GM12873 (cell line): ENCODE results near the gene CLASP1.

Experiments used
- CTCF ChIP-seq: IDR thresholded peaks from 2 replicates; pipeline ENCODE4 v1.5.1; 2012; ENCODE audit warnings: low read depth, mild to moderate bottlenecking, moderate library complexity, low read length, control low read depth; ENCODE audit not compliant: insufficient read depth; ENCODE audit errors: missing control alignments

Gene CLASP1

GRCh38 chr2:121388371-121388770, 260.9 kb downstream of the CLASP1 start:
- TF ChIP-seq CTCF: no peak

DNA sequence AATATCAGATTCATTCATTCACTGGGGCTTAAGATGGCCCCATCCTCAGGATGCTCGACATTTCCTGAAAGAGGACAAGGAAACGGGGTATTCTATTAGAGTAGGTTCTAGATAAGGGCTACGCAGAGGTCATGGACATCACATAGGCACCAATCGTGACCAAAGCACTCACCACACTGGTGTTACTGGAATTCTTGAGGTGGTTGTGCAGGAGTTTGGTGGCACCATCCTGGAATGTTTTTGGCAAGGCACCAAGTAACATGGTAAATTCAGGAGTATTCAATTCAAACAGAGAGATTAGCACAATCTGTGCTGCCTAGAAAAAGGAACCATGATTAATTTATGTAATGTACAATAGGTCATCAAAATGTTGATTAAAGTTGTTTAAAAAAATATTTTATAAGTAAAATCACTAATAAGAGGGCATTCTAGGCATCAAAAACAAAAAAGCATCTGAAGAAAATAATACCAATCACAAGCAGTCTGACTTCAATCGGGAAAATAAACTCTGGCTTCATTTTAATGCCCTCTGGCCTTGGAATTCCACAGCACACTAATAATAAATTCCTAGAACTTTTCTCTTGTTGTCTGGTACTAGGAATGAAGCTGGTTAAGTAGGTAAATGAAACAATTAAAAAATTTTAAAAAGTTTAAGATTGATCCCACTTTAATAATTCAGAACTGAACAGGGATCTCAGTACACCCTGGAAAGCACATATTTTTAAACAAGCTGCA, 261.5 kb downstream of the CLASP1 start:
- TF ChIP-seq CTCF: no peak

DNA sequence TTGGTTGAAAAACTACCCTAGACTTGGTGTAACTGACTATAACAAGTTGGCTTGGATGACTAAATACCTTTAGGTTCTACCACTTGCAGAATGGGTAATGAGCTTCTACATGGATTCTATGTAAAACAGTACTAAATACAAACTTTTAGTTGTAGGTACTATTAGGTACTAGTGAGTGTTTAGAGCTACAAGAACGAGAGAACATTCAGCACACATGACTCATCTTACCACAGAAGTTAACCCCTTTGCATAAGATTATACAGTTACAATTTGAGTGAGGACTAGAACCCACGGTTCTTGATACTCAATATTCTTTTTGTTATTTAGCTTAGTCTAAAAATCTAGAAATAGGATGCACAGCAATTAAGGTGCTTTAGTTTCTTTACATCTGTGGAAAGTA, 262.6 kb downstream of the CLASP1 start:
- TF ChIP-seq CTCF: no peak

DNA sequence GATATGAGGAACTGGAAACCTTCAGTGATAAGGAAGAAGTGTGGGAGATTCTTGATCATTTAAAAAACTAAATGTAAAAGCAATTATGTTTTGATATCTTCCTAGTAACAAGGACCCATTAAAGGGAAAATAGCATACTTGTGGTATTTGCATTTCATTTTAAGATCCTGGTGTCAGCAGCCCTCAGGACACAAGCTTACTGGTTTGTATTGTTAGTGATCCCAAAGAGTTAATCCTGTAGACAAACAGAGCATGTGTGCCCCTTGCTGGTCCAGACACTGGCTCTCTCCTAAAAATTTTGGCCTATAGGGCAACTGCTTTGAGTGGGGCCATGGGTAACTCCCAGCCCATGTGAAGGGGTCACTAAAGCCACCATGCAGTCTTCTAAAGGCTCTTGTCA, 263.2 kb downstream of the CLASP1 start:
- TF ChIP-seq CTCF: no peak

- TF ChIP-seq CTCF: peak; percentile 22
Observed at GRCh38 chr2:121382744-121383143, 266.5 kb downstream of the CLASP1 start.

DNA sequence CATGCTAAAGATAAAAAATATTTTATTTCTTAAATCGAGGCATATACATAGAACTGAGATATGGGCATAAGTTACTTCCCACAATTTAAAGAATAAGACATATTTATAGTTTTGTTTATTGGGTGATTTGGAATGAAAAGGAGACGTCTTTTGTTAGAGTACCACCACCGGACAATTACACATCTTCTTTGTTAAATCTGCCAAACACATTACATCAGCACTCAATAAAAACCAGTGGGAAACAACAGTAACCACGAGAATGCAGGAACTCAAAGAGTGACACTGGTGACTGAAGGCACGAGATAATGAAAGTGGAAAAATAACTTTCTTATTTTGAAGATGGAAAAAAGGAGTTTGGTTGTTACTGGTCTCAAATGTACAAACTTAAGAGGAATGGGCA, 271.6 kb downstream of the CLASP1 start:
- no peak for TF ChIP-seq CTCF

GRCh38 chr2:121376535-121377250, 272.6 kb downstream of the CLASP1 start:
- TF ChIP-seq CTCF: no peak
